NCI-H1048 (cell line): Measurements from ENCODE around the gene THBS3.
"Not testable (repeated sequence)": the region's sequence is repeated elsewhere in the genome, so short reads cannot be mapped to it uniquely, and the experiment has no call there.

Source experiments
- DNase-seq: peaks from one replicate; lab custom pipeline; 2025; lab: John Stamatoyannopoulos, UW

THBS3 gene

GRCh38 chr1:155206891-155207805, 549 bp downstream of the THBS3 start:
- DNase-seq, result peak; percentile 75

GRCh38 chr1:155205969-155206593, 1.6 kb downstream of the THBS3 start:
- DNase-seq, result no peak

- no peak for DNase-seq
Observed at GRCh38 chr1:155205035-155205434, 2.7 kb downstream of the THBS3 start.

GRCh38 chr1:155202731-155203515, 4.8 kb downstream of the THBS3 start:
- DNase-seq, result no peak

GRCh38 chr1:155202198-155202597, 5.5 kb downstream of the THBS3 start:
- no peak for DNase-seq

- no peak for DNase-seq
Observed at GRCh38 chr1:155200920-155201319, 6.8 kb downstream of the THBS3 start.

- DNase-seq, result no peak
Observed at GRCh38 chr1:155199792-155200191, 7.9 kb downstream of the THBS3 start.

- DNase-seq, result no peak
Observed at GRCh38 chr1:155198547-155198906, 9.2 kb downstream of the THBS3 start.

GRCh38 chr1:155197901-155198546, 9.7 kb downstream of the THBS3 start:
- no peak for DNase-seq

GRCh38 chr1:155196893-155197638, 10.6 kb downstream of the THBS3 start:
- no peak for DNase-seq

- DNase-seq, result no peak
Observed at GRCh38 chr1:155196103-155196892, 11.4 kb downstream of the THBS3 start.

- no peak for DNase-seq
Observed at GRCh38 chr1:155195201-155196102, 12.2 kb downstream of the THBS3 start.

GRCh38 chr1:155193991-155194240, 13.8 kb downstream of the THBS3 start:
- not testable (repeated sequence) for DNase-seq

- DNase-seq, result peak; percentile 26
Observed at GRCh38 chr1:155193275-155193990, 14.3 kb downstream of the THBS3 start.

- no peak for DNase-seq
Observed at GRCh38 chr1:155192346-155193274, 15.1 kb downstream of the THBS3 start.

GRCh38 chr1:155191904-155192303, 15.8 kb downstream of the THBS3 start:
- no peak for DNase-seq

GRCh38 chr1:155189926-155190325, 17.8 kb downstream of the THBS3 start:
- DNase-seq, result not testable (repeated sequence)

GRCh38 chr1:155188268-155188667, 19.4 kb downstream of the THBS3 start:
- DNase-seq, result no peak
